Measurements from ENCODE around the gene NDUFV3. TPM values are rescaled to one million over a fixed set of nuclear protein-coding genes. Genes with fewer than 3 reads are reported as not detected.

NDUFV3 gene
- total RNA-seq, 1 donor from 2014 or later: 25.3 TPM

Small RNA genes lying within 50 kb of the gene (small RNA-seq; reads per million reads assigned to genes)
- gene MIR5692B: not detected

Other genes with a start within 250 kb of the NDUFV3 start
- gene PDE9A, start 239.7 kb upstream of the NDUFV3 start, total RNA-seq: 13.0 TPM
- 10.2 TPM for gene WDR4, start 13.8 kb upstream of the NDUFV3 start, total RNA-seq
- gene ERVH48-1, start 32.3 kb downstream of the NDUFV3 start, total RNA-seq: not detected
- 23.2 TPM for gene PKNOX1, start 81.3 kb downstream of the NDUFV3 start, total RNA-seq
- gene CBS, start 182.5 kb downstream of the NDUFV3 start, total RNA-seq: 51.4 TPM
- gene U2AF1, start 214.3 kb downstream of the NDUFV3 start, total RNA-seq: 21.2 TPM